ENCODE measurements around the gene POLE.

The POLE gene

DNA sequence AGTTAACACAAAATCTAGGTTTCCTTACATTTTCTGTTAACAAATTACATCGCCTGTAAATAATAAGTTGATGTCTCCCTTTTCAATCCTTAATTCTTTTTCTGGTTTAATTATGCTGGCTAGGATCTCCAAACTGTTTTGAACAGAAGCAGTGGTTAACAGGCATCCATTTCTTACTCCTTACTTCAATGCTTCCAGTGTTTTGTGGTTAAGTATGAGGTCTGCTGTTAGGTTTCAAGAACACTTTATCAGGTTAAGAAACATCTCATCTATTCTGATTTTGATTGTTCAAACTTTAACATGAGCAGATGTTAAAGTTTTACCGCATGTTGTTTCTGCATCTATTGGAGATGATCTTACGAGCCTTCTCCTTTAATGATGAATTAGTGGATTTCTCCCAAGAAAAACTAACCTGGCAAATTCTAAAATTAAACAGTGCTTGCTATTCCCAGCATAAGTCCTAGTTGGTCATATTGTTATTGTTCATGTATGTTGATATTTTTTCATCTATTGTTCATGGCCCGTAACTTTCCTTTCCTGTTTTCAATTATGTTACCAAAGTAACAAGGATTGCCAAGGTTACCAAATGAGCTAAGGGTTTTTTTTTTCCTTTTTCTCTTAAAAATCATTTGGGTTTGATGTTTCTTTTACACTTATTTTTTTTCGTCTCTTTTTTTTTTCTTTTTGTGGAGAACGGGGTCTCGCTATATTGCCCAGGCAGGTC is 33.4 kb downstream of the POLE start:
- TF ChIP-seq, protein P1, sequence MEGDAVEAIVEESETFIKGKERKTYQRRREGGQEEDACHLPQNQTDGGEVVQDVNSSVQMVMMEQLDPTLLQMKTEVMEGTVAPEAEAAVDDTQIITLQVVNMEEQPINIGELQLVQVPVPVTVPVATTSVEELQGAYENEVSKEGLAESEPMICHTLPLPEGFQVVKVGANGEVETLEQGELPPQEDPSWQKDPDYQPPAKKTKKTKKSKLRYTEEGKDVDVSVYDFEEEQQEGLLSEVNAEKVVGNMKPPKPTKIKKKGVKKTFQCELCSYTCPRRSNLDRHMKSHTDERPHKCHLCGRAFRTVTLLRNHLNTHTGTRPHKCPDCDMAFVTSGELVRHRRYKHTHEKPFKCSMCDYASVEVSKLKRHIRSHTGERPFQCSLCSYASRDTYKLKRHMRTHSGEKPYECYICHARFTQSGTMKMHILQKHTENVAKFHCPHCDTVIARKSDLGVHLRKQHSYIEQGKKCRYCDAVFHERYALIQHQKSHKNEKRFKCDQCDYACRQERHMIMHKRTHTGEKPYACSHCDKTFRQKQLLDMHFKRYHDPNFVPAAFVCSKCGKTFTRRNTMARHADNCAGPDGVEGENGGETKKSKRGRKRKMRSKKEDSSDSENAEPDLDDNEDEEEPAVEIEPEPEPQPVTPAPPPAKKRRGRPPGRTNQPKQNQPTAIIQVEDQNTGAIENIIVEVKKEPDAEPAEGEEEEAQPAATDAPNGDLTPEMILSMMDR (IDR thresholded peaks at IDR 0.05; ENCODE audit: low read depth, low read length, poor library complexity, severe bottlenecking) = no peak
- no peaks in the 10 kb centered on the region for H3K9me3 ChIP-seq (ENCODE audit: control insufficient read depth, insufficient read depth, low read length)
- H3K4me2 ChIP-seq (ENCODE audit: low read length) = no peak overlapping the region
- H3K9me2 ChIP-seq (replicated peaks; ENCODE audit: control insufficient read depth, low read length) = no peaks in the 10 kb centered on the region
- H3K36me3 ChIP-seq (ENCODE audit: control insufficient read depth, low read length) = peaks cover 97% of the 10 kb centered on the region
- no peaks in the 10 kb centered on the region for H3K79me2 ChIP-seq (ENCODE audit: control insufficient read depth, low read length)
- H3F3A ChIP-seq (ENCODE audit: control insufficient read depth, insufficient read depth) = peaks cover 3% of the 10 kb centered on the region; the same call in 1 of the 2 replicates
- H3K4me1 ChIP-seq (ENCODE audit: control insufficient read depth, low read length) = no peaks in the 10 kb centered on the region
- no peaks in the 10 kb centered on the region for H3K27me3 ChIP-seq (ENCODE audit: control insufficient read depth, low read length)
- H3K4me3 ChIP-seq (ENCODE audit: low read length) = no peak overlapping the region
- no peak overlapping the region for H3K27ac ChIP-seq (ENCODE audit: low read depth, low read length)
- H4K20me1 ChIP-seq (ENCODE audit: control insufficient read depth, insufficient read depth, low read depth, low read length) = 0 out of 2 replicates have a peak, but pooled peaks cover 6% of the 10 kb centered on the region

DNA sequence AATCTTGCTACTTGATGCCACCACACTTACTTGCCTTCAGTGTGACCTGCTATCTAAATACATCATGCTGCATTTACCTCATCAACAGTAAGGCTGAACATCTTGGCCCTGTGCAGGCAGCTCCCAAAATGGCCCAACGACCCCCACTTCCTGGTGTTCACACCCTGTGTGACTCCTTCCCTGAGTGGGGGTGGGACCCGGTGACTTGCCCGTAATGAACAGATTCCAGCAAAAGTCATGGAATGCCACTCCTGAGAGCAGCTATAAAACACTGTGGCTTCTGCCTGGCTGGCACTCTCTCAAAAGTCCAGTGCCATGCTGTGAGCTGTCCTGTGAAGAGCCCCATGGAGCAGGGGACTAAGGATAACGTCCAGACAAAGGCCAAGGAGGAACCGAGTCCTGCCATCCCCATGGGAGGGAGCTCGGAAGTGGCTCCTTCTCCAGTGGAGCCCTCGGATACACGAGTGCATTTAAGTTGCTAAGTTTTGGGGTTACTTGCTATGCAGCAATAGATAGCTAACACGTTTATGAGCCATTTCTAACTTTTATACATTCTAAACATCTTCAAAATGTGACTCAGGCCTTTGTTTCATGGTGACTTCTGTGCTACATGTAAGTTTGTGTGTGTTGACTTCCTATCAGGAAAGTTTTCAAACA is 35.6 kb downstream of the POLE start:
- TF ChIP-seq EZH2phosphoT487 (IDR thresholded peaks at IDR 0.05; ENCODE audit: borderline replicate concordance, low read length) = no peak
- TF ChIP-seq, protein P1 (IDR thresholded peaks at IDR 0.05; ENCODE audit: low read depth, low read length, poor library complexity, severe bottlenecking) = no peak
- no peaks in the 10 kb centered on the region for H3K9me2 ChIP-seq (replicated peaks; ENCODE audit: control insufficient read depth, low read length)
- H3K27ac ChIP-seq (ENCODE audit: low read depth, low read length) = no peak overlapping the region
- H3K4me1 ChIP-seq (ENCODE audit: control insufficient read depth, low read length) = no peaks in the 10 kb centered on the region
- no peaks in the 10 kb centered on the region for H3K79me2 ChIP-seq (ENCODE audit: control insufficient read depth, low read length)
- 0 out of 2 replicates have a peak, but pooled peaks cover 7% of the 10 kb centered on the region for H4K20me1 ChIP-seq (ENCODE audit: control insufficient read depth, insufficient read depth, low read depth, low read length)
- H3K4me3 ChIP-seq (ENCODE audit: low read length) = no peak overlapping the region
- H3K4me2 ChIP-seq (ENCODE audit: low read length) = no peak overlapping the region
- peaks cover 95% of the 10 kb centered on the region for H3K36me3 ChIP-seq (ENCODE audit: control insufficient read depth, low read length)
- H3K9me3 ChIP-seq (ENCODE audit: control insufficient read depth, insufficient read depth, low read length) = no peaks in the 10 kb centered on the region
- peaks cover 3% of the 10 kb centered on the region; the same call in 1 of the 2 replicates for H3F3A ChIP-seq (ENCODE audit: control insufficient read depth, insufficient read depth)
- H3K27me3 ChIP-seq (ENCODE audit: control insufficient read depth, low read length) = no peaks in the 10 kb centered on the region

DNA sequence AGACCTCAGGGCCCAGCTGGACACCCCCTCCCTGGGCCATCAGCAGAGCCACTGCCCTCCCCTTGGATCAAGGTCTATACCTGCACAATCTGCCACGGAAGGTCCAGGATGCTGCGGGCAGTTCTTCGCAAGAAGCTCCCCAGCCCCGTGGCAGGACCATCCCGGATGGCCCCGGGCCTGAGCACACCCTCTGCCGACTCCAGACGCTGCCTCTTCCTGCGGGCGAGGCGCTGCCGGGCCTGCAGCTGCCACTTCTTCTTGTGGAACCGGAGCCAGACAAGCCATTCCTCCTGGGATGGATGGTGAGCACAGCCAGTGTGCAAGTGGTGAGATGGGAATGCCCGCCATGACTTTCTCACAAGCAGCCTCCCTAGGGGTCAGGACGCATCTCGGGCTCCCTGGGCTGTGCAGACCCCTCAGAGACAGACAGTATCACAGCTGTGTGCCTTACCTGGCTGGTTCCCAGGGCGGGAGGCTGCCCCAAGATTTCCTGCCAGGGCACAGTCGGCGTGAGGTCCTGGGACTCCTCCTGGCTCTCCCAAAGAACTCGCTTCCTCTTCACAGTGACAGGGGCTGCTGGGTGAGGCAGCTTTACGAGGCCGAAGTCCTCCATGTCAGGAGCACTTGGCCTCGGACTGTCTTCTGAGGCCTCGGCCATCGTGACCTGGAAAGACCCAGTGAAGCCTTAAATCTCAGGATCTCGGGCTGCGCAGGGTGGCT is 37.8 kb downstream of the POLE start:
- Histone ChIP-seq H3K36me3 (ENCODE audit: control insufficient read depth, low read length) (peaks cover 89% of the 10 kb centered on the region), H3K4me3 (ENCODE audit: low read length) (no peak overlapping the region), H3K9me3 (ENCODE audit: control insufficient read depth, insufficient read depth, low read length) (no peaks in the 10 kb centered on the region), H3K27ac (ENCODE audit: low read depth, low read length) (no peak overlapping the region), H3K4me1 (ENCODE audit: control insufficient read depth, low read length) (no peaks in the 10 kb centered on the region), H3K79me2 (ENCODE audit: control insufficient read depth, low read length) (no peaks in the 10 kb centered on the region), H3K9me2 (replicated peaks; ENCODE audit: control insufficient read depth, low read length) (no peaks in the 10 kb centered on the region), H3F3A (ENCODE audit: control insufficient read depth, insufficient read depth) (no peaks in the 10 kb centered on the region), H3K4me2 (ENCODE audit: low read length) (no peak overlapping the region), H4K20me1 (ENCODE audit: control insufficient read depth, insufficient read depth, low read depth, low read length) (0 out of 2 replicates have a peak, but pooled peaks cover 7% of the 10 kb centered on the region), H3K27me3 (ENCODE audit: control insufficient read depth, low read length) (no peaks in the 10 kb centered on the region)
- TF ChIP-seq, protein P1 (IDR thresholded peaks at IDR 0.05; ENCODE audit: low read depth, low read length, poor library complexity, severe bottlenecking) = no peak
- no peak for TF ChIP-seq EZH2phosphoT487 (IDR thresholded peaks at IDR 0.05; ENCODE audit: borderline replicate concordance, low read length)

All from DOHH2 (cell line).